GM18502 (cell line): ENCODE measurements around the gene IQSEC1.
A peak's percentile ranks its signal among the peaks of the same experiment; 100 is the strongest.

Experiments
- ATAC-seq: cut with Tn5 transposase; IDR thresholded peaks from one replicate; pipeline ENCODE4 v1.9.1; 2021; ENCODE audit warnings: mild to moderate bottlenecking; ENCODE audit not compliant: unreplicated experiment, poor library complexity

Gene IQSEC1

DNA sequence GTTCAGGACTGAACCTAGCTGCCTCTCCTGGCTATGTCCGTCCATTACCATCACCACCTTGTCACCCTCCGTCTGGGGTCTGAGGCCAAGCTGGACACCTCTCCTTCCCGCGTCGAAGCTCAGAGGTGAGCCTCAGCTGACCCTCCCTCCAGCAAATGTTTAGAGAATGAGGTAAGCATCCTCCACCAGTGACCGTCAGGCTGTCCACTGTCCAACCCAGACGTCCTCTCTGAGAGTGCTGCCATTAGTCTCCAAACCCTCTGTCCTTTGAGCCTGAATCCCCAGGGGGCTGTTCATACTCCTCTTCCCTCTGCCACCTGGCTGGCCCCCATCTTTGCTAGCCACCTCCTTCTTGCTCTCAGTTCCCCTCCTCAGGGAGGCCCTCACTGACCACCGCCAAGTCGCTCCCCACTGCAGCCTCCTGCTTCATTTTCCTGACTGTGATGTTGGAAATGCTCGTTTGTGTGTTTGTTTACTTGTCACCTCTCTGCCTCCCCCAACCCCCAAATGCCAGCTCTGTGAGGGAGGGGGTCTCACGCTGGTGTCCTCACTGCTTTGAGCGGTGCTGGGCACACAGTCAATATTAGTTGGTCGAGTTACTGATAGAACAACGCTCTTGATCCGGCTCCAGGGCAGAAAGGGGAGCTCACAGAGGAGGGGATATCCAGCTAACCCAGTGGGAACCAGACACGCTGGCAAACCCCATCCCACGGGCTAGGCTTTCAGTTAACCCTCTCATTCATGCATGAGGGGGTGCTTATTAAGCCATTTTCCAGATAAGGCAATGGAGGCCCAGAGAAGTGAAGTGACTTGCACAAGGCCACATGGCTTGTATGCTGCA lies 64.9 kb downstream of the IQSEC1 start:
- ATAC-seq = no peak

DNA sequence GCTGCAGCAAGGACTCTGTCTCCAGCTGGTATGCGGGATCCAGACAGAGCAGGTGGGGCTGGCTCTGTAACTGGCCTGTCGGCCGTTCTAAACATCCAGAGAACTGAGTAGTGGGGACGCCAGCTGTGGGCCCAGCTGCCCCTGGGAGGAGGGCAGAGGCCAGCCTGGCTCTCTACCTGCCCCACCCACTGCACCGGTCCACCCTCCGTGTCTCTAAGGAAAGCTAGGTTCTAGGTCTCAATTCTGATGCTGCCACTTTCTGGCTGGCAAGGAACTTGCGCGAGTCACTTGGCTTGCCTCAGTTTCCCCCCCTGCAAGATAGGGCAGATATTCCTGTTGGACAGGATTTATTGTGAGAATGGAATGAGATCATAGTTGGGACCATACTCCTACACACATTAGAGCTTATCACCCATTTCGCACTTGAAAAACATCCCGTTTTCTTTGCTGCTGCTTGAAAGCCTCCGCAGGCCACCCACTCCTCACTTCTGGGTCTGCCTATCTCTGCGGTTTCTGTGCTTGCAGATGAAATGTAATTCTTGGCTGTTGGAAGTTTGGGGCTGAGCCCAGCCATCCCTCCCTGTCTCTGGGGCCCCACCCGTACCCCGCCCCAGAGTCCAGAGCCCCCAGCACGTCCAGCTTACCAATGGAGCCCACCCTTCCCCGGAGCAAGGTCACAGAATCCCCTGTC lies 65.8 kb downstream of the IQSEC1 start:
- ATAC-seq = no peak

DNA sequence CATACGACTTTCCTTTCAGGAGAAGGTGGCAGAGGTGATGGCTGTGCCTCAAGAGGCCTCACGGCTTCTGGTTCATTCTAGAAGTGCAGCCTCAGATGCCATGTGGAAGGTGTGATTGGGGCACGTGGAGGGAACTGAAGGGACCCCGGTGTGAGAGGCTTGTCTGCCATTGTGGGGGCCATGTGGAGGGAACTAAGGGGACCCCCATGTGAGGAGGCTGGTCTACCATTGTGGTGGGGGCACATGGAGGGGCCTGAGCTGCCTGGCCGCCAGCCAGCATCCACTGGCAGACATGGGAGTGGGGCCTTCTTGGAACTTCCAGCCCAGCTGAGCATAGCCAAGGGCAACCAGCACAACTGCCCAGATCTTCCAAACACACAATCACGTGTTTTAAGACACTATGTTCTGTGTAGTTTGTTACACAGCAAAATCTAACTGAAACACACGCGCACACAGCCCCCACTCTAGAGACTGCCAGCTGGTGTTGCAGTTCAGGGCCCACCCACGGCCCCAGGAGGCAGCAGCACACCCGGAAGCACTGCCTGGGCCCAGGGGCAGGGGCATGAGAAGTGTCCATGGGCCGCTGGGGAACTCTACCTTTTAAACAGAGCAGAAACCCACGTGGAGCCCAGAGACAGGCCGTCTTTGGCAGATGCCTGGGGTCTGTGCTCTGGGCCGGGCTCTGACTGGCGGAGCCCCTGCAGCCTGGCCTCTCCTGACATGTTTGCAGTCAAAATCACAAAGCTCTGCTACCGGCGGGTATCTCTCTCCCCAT lies 66.8 kb downstream of the IQSEC1 start:
- ATAC-seq = no peak

DNA sequence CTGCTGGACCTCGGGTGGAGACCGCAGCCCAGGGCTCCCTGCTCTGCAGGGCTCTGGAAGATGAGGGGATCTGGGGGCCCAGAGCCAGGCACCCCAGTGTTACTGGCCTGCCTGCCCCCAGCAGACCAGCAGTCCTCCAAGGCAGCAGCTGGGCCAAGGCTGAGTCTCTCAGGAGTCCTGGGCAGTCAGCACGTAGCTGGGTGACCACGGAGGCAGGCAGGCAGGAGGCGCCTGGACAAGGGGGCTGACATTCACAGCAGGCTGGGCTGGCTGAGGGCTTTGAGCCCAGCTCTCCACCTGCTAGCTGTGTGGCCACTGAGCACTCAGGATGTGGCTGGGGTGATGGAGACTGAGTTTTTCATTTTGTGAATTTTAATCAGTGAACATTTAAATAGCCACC lies 67.9 kb downstream of the IQSEC1 start:
- no peak for ATAC-seq

DNA sequence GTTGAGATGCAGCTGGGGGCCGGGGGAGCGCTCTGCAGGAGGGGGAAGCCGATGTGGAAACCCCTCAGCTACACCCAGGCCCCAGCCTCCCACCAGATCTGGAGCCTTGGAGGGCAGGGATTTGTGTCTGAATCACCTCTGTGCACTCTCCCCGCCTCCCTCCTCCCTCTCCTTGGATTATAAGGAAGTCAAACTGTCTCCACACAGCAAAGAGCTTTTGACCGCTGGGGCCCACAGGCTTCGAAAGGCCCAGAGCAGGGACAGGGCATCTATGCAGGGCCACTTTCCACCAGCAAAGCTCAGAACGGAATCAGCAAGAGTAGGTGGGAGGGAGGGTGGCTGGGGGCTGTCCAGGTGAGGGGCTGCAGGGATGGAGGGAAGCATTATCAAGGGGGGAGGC lies 68.9 kb downstream of the IQSEC1 start:
- no peak for ATAC-seq

DNA sequence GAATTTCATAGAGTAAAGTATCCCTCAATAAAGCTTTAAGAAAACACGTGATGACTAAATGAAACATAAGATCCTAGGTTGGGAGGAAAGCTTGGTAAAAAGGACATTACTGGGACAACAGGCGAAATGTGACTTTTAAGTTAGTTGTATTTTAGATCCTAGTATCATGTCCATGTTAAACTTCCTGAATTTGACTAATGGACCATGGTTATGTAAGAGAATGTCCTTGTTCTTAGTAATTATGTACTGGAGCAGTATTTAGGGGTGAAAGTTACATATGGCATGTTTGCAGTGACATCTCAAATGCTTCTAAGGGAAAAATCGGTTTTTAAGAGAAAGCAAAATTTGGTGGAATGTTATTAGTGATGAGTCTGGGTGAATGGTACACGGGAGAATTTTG lies 69.6 kb downstream of the IQSEC1 start:
- no peak for ATAC-seq

DNA sequence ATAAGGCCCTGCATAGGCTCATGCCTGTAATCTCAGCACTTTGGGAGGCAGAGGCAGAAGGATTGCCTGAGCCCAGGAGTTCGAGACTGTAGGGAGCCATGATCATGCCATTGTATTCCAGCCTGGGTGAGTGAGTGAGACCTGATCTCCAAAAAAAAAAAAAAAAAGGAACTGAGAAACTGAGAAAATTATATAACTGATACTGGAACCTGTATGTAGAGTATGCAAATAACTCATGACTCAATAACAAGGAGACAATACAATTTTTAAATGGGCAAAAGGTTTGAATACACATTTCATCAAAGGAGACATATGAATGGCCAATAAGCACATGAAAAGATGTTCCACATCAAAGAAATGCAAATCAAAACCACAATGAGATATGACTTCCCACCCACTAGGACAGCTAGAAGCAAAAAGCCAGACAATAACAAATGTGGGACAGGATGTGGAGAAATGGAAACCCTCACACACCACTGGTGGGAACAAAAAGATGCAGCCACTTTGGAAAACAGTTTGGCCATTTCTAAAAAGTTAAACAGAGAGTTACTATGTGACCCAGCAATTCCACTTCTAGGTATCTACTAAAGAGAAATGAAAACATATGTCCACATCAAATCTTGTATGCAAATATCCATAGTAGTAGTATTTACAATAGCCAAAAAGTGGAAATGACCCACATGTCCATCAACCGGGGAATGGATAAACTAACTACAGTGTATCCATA lies 70.7 kb downstream of the IQSEC1 start:
- ATAC-seq = peak; percentile 69

DNA sequence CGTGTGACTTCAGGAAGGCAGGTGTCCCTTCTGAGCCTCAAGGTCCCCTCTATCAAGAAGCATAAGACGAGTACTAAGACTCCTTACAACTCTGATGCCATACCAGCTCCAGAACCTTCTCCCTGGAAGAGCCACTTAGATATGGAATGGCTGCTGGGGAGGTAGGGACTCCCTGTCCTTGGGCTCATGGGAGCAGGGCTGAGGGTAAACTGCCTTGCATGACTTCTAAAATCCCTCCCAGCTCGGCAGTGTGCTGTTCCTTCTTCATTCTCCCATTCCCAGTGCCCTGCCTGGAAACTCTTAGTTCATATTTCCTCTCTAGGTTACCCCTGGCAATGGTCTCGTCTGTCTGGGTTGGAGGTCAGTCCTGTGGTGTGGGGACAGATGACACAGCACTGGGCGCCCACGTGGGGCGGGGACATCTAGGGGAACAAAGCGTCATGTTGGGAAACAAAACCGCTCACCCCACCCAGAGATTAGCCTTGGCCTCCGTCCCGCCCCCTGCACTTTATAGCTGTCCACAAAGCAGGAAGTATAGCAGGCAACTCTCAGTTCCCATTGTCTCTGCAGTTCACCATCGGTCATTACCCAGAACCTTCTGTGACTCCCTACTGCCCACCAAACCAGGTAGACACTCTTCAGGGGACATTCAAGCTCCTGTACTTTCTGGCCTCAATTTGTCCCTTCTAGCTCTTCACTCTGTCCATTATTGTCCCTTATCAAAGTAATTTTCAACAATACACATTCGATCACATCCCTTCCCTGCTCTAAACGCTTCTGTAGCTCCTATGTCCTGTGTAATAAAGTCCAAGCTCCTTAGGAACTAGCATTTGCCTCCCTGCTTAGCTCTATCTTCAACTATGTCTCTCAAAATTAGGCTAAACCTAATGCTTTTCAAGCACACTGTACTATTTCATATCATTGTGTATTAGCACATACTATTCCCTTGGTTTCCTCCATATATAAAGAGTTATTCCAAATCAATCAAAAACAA lies 73.8 kb downstream of the IQSEC1 start:
- ATAC-seq = peak; percentile 51

DNA sequence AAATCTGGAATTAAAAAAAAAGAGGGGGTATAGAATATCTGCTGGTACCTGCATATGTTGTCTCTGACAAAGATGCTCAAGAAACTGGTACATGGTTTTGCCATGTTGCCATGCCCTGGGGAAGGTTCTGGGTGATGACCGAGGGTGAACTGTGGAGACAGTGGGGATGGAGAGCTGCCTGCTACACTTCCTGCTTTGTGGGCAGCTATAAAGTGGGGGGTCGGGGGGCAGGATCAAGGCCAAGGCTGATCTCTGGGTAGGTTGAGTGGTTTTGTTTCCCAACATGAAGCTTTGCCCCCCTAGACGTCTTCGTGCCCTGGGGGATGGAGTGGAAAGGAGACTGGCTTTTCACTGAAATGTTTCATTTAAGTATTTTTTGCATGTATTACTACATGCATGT lies 74.6 kb downstream of the IQSEC1 start:
- no peak for ATAC-seq

DNA sequence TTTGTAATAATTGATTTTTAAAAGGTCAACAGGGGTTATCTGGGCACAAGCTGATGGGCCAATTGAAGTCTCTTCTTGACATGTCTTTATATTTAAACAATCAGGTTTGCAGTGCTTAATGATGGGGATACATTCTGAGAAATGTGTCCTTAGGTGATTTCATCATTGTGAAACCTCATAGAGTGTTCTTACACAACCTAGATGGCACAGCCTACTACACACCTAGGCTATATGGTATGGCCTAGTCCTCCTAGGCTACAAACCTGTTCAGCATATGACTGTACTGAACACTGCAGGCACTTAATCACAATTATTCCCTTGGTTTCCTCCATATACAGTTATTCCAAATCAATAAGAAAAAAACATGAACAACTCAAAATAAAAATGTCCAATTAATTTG lies 75.8 kb downstream of the IQSEC1 start:
- ATAC-seq = no peak

DNA sequence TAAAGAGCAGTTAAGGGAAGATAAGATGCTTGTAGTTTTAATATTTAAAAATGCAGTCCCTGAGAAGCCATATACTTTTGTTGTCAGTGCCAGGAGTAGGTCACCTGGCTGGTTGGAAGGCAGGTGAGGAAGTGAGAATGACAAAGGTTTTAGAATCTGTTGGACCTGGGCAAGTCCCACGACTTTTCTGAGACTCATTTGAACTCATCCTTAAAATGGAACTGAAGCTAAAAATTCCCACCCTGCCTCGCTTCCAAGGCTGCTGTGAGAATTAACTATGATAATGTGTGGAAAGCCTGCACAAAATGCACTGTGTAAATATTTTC lies 77.1 kb downstream of the IQSEC1 start:
- no peak for ATAC-seq

DNA sequence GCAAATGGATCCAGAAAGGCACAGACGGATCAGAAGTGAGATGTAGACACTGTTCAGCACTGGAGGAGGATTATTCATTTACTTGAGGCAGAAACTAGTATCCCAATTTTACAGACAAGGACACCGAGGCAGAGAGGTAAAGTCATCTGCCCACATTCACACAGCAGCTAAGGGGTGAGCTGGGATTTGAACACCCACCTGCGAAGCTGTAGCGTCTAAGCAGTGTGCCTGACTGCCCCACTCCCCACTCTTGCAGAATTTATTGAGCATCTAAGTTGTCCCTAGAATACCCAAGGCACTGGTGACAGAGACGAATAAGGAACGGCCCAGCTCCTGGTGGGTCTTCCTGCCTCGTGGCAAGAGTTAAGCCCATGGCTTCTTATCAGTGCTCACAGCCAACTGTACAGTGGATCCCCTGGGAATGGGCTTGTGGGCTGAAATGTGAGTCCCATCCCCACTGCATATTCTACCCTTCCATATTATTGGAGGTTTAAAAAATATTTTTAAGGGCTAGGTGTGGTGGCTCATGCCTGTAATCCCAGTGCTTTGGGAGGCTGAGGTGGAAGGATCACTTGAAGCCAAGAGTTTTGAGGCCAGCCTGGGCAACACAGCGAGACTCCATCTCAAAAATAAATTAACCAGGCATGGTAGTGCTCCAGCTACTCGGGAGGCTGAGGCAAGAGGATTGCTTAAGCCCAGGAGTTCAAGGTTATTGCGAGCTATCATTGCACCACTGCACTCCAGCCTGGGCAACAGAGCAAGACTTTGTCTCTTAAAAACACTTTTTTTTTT lies 77.6 kb downstream of the IQSEC1 start:
- ATAC-seq = no peak

DNA sequence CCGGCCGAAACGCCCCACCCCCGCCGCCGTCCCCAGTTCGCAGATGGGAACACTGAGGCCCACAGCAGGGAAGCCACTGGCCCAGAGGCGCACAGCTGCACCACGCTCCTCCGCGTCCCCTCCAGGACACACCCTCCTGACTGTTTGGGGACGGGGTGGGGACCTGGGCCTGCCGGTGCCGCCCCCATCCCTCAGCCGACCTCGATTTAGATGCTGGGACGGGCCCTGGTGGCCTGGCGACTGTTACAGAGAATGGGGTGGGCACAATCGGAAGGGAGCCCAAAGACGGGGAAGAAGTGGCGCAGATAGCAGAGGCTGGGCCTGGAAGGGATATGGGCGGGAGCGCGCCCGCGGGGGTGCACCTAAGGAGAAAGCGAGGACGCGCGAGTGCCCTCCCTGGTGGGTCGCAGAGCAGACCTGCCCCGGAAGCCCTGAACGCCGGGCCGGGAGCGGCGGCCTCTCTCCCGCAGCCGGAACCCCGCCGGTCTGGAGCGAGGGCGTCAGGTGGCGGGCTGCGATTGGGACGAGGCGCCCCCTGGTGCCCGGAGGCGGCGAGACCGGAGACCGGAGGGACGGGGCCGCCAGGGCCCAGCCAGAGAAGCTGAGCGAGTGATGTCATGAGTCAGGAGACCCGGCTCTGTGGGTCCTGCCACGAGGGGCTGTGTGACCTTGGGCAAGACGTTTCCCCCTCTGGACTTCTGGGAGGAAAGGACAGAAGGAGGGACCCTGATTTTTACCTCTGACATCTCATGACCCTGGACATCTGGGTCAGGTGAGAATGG lies 78.4 kb downstream of the IQSEC1 start:
- peak; percentile 71 for ATAC-seq

DNA sequence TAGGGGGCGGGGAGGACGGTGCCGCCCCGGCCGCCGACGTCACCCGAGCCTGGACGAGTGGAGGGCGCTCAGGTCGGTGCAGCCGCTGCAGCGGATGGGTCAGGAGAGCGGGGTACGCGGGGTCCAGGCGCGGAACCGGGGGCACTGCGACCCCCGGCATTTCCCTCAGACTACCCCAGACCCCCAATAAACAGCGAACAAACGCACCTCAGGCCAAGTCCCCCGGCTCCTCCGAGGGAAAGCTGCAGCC lies 78.9 kb downstream of the IQSEC1 start:
- ATAC-seq = no peak

DNA sequence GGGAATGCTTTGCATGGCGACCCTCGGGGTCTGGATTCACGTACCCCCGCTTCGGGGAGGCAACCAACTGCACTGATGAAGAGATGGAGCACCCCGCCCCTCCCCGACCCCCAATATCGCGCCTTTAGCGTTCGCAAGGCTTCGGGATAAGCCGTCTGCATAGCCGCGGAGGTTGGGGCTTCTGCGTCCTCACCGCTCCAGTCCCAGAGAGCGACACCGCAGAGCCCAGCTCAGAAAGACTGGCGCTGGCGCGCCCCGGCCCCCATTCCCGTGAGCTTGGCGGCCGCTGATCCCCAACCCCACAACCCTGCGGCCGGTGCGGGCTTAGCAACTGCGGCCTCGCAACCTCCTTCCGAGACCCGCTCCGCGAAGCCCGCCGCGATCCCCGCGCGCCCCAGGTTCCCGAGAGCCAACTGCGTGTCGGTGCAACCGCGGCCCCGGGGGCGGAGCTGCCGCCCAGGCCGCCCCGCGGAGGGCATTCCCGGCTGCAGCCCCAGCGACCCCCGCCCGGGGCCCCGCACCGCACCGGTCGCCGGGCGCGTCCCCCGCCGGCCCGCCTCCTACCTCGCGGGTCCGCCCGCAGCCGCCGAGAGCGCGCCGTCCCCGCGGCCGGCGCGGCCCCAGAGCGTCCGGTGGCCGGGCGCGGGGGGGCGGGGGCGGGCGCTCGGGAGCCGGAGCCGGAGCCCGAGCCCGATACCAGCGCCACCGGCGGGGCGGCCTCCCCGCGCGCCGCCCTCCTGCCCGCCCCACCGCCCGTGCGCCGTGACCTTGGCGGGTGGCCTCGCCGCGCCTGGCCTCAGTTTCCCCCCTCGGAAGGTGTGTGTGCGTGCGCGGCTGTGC lies 79.5 kb downstream of the IQSEC1 start:
- no peak for ATAC-seq

DNA sequence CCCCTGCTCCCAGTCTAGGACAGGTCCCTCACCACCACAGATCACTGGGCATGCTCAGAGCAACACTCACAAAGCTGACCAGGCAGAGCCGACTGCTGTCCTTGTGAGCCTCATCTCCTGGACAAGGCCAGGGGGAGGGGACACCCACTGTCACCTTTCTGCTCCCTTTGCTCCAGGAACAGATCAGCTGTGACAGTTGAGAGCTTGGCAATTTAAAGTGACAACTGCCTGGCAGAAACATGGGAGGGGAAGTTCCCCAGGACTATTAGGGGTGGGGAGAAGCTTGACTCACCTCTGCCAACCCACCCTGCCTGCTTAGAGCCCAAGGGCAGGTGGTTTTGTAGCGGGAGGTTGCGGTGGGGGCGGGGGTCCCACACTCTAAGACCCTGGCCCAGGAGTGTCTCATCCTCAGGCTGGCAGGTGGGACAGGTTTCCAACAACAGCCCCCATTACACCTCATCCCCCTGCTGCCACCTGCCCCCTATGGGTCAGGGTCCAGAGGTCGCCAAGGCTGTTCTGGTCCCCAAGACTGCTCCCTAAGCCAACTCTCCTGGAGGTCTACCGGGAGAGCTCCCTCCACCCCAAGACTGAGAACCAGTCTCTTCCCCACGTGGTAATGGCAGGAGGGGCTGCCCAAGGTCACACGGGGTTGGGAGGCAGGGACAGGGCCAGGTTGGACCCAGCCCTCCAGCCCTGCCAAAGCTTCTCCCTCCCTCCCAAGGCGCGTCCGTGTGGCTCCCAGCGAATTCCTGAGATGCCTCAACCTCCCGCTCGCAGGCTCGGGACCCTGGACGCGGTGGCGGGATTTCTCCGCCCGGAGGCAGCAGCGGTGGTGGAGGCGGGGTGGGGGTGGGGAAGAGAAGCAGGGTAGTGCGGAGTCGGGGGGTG lies 80.4 kb downstream of the IQSEC1 start:
- ATAC-seq = no peak
